ENCODE measurements around the gene CCDC6.

The CCDC6 gene

DNA sequence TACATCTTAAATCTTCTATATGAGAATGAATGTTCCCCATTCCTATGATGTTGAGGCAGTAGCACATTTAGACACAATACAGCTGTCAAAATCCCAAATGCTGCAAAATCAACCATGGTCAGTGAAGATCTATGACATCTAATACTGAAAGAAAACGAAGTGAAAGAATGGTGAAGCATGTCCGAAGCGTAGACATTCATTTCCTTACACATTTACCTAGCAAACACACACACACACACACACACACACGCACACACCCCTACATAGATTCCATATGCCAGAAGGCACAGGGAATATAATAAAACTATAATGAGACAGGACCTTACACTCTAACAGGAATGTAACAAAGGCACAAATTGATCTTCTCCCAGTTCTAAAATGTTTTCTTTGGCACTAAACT is 32.5 kb downstream of the CCDC6 start:
- TF ChIP-seq, protein P1, sequence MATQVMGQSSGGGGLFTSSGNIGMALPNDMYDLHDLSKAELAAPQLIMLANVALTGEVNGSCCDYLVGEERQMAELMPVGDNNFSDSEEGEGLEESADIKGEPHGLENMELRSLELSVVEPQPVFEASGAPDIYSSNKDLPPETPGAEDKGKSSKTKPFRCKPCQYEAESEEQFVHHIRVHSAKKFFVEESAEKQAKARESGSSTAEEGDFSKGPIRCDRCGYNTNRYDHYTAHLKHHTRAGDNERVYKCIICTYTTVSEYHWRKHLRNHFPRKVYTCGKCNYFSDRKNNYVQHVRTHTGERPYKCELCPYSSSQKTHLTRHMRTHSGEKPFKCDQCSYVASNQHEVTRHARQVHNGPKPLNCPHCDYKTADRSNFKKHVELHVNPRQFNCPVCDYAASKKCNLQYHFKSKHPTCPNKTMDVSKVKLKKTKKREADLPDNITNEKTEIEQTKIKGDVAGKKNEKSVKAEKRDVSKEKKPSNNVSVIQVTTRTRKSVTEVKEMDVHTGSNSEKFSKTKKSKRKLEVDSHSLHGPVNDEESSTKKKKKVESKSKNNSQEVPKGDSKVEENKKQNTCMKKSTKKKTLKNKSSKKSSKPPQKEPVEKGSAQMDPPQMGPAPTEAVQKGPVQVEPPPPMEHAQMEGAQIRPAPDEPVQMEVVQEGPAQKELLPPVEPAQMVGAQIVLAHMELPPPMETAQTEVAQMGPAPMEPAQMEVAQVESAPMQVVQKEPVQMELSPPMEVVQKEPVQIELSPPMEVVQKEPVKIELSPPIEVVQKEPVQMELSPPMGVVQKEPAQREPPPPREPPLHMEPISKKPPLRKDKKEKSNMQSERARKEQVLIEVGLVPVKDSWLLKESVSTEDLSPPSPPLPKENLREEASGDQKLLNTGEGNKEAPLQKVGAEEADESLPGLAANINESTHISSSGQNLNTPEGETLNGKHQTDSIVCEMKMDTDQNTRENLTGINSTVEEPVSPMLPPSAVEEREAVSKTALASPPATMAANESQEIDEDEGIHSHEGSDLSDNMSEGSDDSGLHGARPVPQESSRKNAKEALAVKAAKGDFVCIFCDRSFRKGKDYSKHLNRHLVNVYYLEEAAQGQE (IDR thresholded peaks at IDR 0.05; ENCODE audit: insufficient read depth in 1 of 2, low read depth in 2 of 2, low read length in 2 of 2) = no peak
- TF ChIP-seq POLR2AphosphoS5 (IDR thresholded peaks at IDR 0.05; ENCODE audit: low read depth, low read length) (no peak), FOXP2 (optimal IDR thresholded peaks at IDR 0.05; ENCODE audit: borderline replicate concordance, extremely low read depth, extremely low read length, insufficient read depth) (no peak), SIN3A (IDR thresholded peaks at IDR 0.05; ENCODE audit: borderline replicate concordance, insufficient read depth, low read length) (no peak), TAF1 (IDR thresholded peaks at IDR 0.05; ENCODE audit: borderline replicate concordance, insufficient read depth, low read length) (no peak)

- TF ChIP-seq TAF1 (IDR thresholded peaks at IDR 0.05; ENCODE audit: borderline replicate concordance, insufficient read depth, low read length) (no peak), SIN3A (IDR thresholded peaks at IDR 0.05; ENCODE audit: borderline replicate concordance, insufficient read depth, low read length) (no peak), FOXP2 (optimal IDR thresholded peaks at IDR 0.05; ENCODE audit: borderline replicate concordance, extremely low read depth, extremely low read length, insufficient read depth) (no peak), POLR2AphosphoS5 (IDR thresholded peaks at IDR 0.05; ENCODE audit: low read depth, low read length) (no peak)
- TF ChIP-seq, protein P1 (IDR thresholded peaks at IDR 0.05; ENCODE audit: insufficient read depth in 1 of 2, low read depth in 2 of 2, low read length in 2 of 2) = no peak
Measured at GRCh38 chr10:59872892-59873463, 33.4 kb downstream of the CCDC6 start.

- TF ChIP-seq FOXP2 (optimal IDR thresholded peaks at IDR 0.05; ENCODE audit: borderline replicate concordance, extremely low read depth, extremely low read length, insufficient read depth) = no peak
- TF ChIP-seq, protein P1 (IDR thresholded peaks at IDR 0.05; ENCODE audit: insufficient read depth in 1 of 2, low read depth in 2 of 2, low read length in 2 of 2) = no peak
- no peak for TF ChIP-seq SIN3A (IDR thresholded peaks at IDR 0.05; ENCODE audit: borderline replicate concordance, insufficient read depth, low read length)
- no peak for TF ChIP-seq POLR2AphosphoS5 (IDR thresholded peaks at IDR 0.05; ENCODE audit: low read depth, low read length)
- no peak for TF ChIP-seq TAF1 (IDR thresholded peaks at IDR 0.05; ENCODE audit: borderline replicate concordance, insufficient read depth, low read length)
Measured at GRCh38 chr10:59870152-59870551, 36.2 kb downstream of the CCDC6 start.

DNA sequence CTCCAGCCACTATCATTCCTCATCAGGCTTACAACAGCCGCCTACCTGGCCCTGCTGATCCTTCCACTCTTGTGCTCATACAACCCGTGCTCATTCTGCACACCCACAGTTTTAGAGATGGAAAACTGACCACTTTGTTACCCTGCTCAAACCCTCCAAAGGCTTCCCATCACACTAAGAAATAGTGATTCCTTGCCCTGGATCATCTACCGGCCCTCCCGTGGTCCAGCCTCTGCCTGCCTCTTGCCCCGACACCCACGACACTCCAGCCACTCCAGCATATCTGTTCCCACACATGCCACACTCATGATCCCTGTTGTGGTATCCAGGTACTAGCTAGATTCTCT is 36.8 kb downstream of the CCDC6 start:
- TF ChIP-seq, protein P1 (IDR thresholded peaks at IDR 0.05; ENCODE audit: insufficient read depth in 1 of 2, low read depth in 2 of 2, low read length in 2 of 2) = no peak
- no peak for TF ChIP-seq FOXP2 (optimal IDR thresholded peaks at IDR 0.05; ENCODE audit: borderline replicate concordance, extremely low read depth, extremely low read length, insufficient read depth)
- TF ChIP-seq TAF1 (IDR thresholded peaks at IDR 0.05; ENCODE audit: borderline replicate concordance, insufficient read depth, low read length) = no peak
- TF ChIP-seq POLR2AphosphoS5 (IDR thresholded peaks at IDR 0.05; ENCODE audit: low read depth, low read length) = no peak
- TF ChIP-seq SIN3A (IDR thresholded peaks at IDR 0.05; ENCODE audit: borderline replicate concordance, insufficient read depth, low read length) = no peak

All from PFSK-1 (cell line).